Superior temporal gyrus (tissue), 1 donor: ENCODE data around the gene USH1G.
A peak's percentile ranks its signal among the peaks of the same experiment; 100 is the strongest.
"Not testable (repeated sequence)": the region's sequence is repeated elsewhere in the genome, so short reads cannot be mapped to it uniquely, and the experiment has no call there.

ENCODE experiments used
- DNase-seq: peaks from one replicate; pipeline ENCODE4 v3.0.0-alpha.2; 2016; ENCODE audit errors: extremely low spot score

USH1G gene

DNA sequence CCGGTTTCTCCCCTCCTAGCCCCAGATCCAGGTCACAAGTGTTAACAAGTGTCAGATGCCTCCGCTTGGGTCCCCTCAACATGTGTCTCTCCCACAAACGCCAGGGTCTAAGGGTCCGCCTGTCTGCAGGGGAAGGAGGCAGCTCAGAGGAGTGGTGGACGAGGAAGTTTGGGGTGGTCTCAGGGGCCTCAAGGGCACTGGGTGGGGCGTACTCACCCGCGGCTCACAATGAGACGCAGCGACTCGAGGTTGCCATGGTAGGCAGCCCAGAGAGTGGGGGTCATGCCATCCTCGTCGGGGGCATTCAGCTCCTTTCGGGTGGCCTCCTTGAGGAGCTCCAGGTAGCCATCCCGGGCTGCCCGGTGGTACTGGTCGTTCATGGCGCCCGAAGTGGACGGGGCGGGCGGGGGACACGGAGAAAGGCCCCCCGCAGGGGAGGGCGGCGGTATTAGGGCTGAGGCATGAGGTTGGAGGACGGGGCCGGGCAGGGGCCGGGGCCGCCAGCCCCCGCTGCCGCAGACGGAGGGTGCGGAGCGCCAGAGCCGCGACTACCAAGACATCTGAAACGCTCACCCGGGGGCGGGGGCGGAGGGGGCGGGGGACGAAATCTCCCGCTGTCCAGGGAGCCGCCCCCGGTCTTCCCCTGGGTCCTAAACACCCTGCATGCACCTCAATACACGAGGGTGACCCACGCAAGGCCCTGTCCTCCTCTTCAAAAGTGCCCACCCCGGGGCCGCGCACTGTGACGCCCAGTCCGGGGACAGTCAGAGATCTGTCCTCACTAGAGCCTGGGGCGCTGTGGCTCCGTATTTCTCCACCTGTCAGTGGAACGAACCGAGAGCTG lies at the start of gene USH1G:
TSS of gene USH1G (minus strand) at position 562 of the 844 bp plus-strand sequence. CDS start at position 380, 182 bp downstream.
- DNase-seq: no peak

- peak; percentile 56 for DNase-seq
Observed at GRCh38 chr17:74972107-74972972, 49.3 kb upstream of the USH1G start, which contains the start of gene HID1. HID1 (minus strand) TSS chr17:74972759; CDS start chr17:74972656, 103 bp downstream.

- DNase-seq: no peak
Observed at GRCh38 chr17:74971842-74972106, 48.7 kb upstream of the USH1G start.

GRCh38 chr17:74971069-74971841 lies 48.2 kb upstream of the USH1G start:
- no peak for DNase-seq

DNA sequence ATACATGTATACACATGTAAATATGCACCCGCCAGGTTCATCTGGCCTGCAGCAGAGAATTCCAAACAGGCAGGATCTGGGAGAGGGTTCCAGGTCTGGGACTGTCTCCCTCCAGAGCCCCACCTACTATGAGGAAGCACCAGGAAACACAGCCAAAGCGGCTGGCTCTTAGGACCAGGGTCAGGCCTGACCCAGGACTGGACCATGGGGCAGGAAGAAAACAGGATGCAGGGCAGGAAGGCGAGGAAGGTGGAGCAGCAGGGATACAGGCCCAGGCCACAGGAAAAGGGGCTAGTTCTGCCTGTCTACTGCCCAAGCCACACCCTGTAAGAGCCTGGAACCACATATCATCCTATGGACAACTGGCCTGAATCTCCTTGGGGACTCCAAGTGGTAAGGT lies 47.3 kb upstream of the USH1G start:
- no peak for DNase-seq

DNA sequence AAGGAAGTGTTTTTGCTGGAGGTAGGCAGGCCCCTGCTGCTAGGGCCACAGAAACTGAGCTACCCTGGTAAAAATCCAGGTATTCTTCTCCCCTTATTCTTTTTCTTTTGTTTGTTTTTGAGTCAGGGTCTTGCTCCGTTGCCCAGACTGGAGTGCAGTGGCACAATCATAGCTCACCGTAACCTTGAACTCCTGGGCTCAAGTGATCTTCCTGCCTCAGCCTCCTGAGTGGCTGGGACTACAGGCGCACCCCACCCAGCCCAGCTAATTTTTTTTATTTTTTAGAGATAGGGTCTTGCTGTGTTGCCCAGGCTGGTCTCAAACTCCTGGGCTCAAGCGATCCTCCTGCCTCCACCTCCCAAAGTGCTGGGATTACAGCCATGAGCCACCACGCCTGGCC lies 46.4 kb upstream of the USH1G start:
- not testable (repeated sequence) for DNase-seq

GRCh38 chr17:74968361-74968780 lies 45.3 kb upstream of the USH1G start:
- no peak for DNase-seq

GRCh38 chr17:74964988-74965622 lies 42.0 kb upstream of the USH1G start:
- no peak for DNase-seq

GRCh38 chr17:74964246-74964761 lies 41.2 kb upstream of the USH1G start:
- DNase-seq: no peak

- no peak for DNase-seq
Observed at GRCh38 chr17:74963656-74964055, 40.6 kb upstream of the USH1G start.

DNA sequence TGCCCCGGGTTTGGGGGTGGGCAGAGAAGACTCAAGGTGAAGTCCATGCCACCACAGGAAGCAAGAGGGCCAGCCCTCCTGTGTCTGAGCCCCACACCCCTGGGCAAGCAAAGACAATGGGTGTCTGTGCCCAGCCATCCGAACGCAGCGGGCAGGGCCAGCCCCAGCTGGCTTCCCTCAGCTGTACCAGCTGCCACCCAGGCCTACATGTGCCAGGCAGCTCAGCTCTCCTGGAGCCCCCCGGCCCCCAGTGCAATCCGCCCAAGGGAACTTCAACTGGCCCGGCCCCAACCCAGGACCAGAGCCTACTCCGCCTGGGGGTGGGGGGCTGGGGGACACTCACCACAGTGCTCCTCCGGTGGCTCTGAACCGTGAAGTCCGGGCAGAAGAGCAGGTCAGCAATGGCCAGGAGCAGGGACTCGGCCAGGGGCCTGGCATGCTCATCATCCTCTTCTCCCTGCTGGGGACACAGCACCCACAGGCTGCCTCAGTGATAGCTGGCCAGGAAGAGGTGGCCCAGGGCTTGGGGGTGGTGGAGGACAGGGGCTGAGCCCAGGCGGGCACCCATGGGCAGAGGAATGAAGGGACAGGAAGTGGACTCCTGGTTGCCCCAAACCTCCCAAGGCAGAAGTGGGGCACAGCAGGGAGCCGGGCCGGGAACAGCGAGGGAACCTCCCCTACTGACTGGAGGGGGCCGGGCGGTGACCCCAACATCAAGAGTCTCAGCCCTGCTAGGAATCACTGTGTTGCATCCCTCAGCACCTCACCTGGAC lies 39.8 kb upstream of the USH1G start:
- peak; percentile 82 for DNase-seq

- DNase-seq: peak; percentile 95
Observed at GRCh38 chr17:74961657-74962350, 38.7 kb upstream of the USH1G start.

- DNase-seq: no peak
Observed at GRCh38 chr17:74960570-74961342, 37.7 kb upstream of the USH1G start.

GRCh38 chr17:74959826-74960515 lies 36.9 kb upstream of the USH1G start:
- no peak for DNase-seq

GRCh38 chr17:74957935-74958740 lies 35.1 kb upstream of the USH1G start:
- peak; percentile 74 for DNase-seq

DNA sequence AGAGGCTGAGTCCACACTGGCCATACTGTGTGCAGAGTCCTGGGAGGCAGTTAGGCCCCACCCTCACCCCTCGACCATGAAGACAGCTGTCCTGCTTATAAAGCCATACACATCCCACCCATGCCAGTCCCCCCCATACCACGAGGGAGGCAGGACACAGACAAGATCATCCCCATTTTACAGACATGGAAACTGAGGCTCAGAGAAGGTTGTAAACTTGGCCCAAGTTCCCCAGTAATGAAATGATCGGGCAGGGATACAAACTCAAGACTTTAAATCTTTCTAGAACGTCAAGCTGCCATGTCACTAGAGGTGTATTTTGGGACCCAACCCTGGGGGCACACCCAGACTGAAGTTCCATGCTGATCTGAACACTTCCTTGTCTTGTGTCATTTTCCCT lies 33.0 kb upstream of the USH1G start:
- no peak for DNase-seq

DNA sequence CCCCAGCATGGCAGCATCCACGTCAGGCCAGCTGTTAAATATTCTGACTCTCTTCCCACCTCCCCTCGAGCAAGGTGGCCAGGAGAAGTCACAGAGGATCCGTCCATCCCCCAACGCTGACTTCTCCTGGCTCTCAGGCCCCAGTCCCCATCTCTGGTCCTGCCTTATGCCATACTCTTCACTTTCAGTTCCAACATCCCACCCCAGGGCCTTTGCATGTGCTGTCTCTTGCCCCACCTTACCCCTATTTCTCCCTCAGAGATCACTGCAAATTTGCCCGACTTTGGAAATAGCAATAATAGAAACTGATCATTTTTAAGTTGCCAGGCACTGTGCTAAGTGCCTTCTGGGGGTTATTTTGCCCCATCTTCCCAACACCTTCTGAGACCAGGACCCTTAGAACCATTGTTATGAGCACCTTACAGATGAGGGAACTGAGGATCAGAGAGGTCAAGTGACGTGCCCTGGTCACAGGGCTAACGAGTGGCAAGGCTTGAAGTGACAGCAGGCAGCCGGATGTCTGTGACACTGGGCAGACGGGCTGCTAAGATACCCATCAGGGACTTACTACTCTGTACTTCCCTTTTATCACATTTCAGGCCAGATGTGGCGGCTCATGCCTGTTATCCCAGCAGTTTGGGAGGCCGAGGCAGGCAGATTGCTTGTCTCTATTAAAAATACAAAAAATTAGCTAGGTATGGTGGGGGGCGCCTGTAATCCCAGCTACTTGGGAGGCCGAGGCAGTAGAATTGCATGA lies 31.8 kb upstream of the USH1G start:
- DNase-seq: no peak
